ENCODE data around the gene SHANK1.
"Not testable (repeated sequence)": the region's sequence is repeated elsewhere in the genome, so short reads cannot be mapped to it uniquely, and the experiment has no call there.

DNA sequence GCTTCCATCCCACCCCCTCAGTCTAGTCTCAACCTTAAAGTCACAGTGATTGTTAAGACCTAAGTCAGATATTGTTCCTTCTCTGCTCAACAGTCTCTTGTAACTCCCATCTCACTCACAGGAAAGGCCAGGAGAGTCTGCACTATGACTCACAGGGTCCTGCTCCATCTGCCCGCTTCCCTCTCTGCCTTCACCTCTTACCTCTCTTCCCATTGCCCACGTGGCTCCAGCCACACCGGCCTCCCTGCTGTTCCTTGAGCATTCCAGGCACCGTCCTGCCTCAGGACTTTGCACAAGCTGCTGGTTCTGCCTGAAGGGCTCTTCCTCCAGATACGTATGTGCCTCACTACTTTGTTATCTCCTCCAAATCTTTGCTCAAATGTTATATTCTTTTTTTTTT lies 47.7 kb upstream of the SHANK1 start:
- not testable (repeated sequence) for TF ChIP-seq SUZ12 (IDR thresholded peaks at IDR 0.05; ENCODE audit: extremely low read depth, insufficient read depth, insufficient read length); ZNF274 (IDR thresholded peaks at IDR 0.05; ENCODE audit: low read depth, low read length)

Data from NT2/D1 (cell line).